Activated CD8-positive, alpha-beta memory T cell treated with anti-CD3 and anti-CD28 coated beads for 24 hours (primary cell): ENCODE results near the gene ABHD18.
"Not testable (repeated sequence)": the region's sequence is repeated elsewhere in the genome, so short reads cannot be mapped to it uniquely, and the experiment has no call there.

ENCODE experiments used
- DNase-seq: peaks from one replicate; pipeline ENCODE4 v3.0.0-alpha.2; 2020

Gene ABHD18

DNA sequence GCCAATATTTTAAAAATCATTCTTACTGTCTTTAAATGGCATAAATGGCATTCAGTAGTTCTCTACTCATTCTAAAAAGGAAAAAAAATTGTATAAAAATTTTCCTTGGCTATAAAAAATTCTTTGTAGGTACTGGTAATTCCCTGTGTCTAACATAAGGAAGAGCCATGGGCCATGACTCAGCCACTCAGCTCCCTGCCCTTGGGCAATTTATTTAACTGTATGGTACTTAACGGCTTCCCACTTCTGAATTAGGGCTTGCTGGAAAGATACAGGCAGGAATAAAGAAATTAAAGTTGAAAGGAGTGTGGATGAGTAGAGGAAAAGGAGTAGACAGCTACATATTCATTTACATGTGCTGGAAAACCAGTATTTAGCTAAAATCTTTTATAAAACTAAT lies 30.6 kb downstream of the ABHD18 start:
- no peak for DNase-seq

DNA sequence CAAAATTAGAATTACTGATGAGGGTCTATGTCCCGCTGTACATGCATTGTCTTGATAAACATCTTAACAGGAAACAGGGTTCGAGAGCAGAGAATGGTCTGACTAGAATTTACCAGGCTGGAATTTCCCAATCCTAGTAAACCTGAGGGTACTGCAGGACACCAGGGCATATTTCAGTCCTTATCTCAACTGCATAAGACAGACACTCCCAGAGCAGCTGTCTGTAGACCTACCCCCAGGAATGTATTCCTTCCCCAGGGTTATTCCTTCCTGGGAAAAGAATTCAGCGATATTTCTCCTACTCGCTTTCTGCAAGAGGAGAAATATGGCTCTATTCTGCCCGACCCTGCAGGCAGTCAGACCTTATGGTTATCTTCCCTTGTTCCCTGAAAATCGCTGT lies 31.3 kb downstream of the ABHD18 start:
- not testable (repeated sequence) for DNase-seq

DNA sequence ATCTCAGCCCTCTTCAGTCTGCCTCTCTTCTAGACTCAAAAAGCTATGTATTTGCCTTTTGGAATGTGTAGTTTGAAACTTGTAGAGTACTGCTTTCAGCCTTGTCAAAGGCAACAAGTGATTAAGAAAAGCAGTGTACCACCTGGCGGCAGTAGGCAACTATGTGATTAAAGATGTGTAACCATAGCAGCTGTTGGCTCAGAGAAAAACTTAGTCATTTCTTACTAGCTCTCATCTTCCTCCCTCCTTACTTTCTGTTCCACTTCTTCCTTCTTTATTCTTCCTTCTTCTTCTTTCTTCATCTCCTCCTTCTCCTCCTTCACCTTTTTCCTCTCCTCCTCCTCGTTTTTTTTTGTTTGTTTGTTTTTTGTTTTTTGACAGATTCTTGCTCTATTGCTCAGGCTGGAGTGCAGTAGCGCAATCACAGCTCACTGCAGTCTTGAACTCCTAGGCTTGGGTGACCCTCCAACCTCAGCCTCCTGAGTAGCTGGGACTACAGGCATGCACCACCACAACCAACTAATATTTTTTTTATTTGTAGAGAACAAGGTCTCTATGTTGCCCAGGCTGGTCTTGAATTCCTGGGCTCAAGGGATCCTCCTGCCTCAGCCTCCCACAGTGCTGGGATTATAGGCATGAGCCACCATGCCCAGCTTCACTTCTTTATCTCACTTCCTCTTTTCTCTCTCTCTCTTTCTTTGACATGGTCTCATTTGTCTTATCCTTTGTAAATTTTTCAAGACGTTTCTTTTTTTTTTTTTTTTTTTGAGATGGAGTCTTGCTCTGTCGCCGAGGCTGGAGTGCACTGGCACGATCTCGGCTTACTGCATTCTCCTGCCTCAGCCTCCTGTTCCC lies 32.6 kb downstream of the ABHD18 start:
- DNase-seq = no peak

- DNase-seq = no peak
Observed at GRCh38 chr4:128006592-128006991, 41.4 kb downstream of the ABHD18 start.

DNA sequence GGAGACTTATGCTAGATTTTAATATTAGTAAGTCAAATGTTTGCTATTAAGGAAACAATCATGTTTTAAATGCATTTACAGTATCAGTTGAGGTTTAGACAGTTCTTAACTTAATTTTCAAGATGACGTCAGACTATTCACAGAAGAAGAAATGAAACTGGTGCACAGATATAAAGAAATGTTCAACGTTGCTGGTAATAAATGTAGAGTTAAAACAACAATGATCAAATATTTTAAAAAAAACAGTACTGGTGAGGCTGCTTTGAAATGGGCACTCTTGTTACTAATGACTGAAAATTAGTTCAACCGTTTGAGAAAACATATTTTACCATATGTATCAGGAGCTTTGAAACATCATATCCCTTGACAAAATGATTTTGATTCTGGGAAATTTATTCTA lies 44.2 kb downstream of the ABHD18 start:
- no peak for DNase-seq

GRCh38 chr4:128025319-128025718 lies 60.1 kb downstream of the ABHD18 start:
- no peak for DNase-seq

- no peak for DNase-seq
Observed at GRCh38 chr4:128029907-128030306, 64.7 kb downstream of the ABHD18 start.

DNA sequence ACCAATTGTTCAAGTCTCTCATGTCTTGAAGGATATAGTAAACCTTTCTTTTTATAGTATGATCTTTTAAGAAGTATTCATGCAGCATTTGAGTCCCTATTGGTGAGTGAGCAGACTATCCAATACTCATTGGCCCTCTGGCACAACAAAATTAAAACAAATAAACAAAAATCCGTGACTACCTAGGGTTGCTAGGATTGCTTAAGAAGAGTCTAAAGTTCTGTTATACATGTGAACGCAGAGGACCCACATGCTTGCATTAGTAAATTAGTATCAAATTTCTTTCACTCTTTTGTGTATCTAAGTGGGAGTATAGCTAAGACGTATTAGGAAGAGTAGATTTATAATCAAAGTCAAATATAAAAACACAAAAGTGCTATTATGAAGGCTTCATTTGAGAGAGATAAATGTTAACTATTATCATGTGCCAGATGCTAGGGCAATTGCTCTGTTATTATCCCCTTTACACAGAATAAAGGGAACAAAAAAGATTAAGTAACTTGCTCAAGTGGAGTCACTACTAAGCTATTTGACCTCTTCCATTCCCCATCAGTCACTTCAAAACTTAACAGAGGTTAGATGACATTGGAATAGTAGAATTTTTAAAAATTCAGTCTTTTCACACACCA lies 66.7 kb downstream of the ABHD18 start:
- DNase-seq = no peak

GRCh38 chr4:128039568-128039967 lies 74.4 kb downstream of the ABHD18 start:
- no peak for DNase-seq

DNA sequence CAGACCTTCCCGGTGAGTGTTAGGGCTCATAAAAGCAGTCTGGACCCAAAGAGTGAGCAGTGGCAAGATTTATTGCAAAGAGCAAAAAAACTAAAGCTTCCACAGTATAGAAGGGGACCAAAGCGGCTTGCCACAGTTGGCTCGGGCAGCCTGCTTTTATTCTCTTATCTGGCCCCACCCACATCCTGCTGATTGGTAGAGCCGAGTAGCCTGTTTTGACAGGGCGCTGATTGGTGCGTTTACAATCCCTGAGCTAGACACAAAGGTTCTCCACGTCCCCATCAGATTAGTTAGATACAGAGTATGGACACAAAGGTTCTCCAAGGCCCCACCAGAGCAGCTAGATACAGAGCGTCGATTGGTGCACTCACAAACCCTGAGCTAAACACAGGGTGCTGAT lies 81.8 kb downstream of the ABHD18 start:
- not testable (repeated sequence) for DNase-seq

DNA sequence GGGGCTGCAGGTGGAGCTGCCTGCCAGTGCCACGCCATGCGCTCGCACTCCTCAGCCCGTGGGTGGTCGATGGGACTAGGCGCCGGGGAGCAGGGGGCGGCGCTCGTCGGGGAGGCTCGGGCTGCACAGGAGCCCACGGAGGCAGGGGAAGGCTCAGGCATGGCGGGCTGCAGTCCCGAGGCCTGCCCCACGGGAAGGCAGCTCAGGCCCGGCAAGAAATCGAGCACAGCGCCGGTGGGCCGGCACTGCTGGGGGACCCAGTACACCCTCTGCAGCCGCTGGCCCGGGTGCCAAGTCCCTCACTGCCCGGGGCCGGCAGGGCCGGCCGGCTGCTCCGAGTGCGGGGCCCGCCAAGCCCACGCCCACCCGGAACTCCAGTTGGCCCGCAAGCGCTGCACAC lies 82.3 kb downstream of the ABHD18 start:
- not testable (repeated sequence) for DNase-seq

- DNase-seq = not testable (repeated sequence)
Observed at GRCh38 chr4:128051229-128051628, 86.0 kb downstream of the ABHD18 start.

GRCh38 chr4:128054907-128055306 lies 89.7 kb downstream of the ABHD18 start:
- DNase-seq = not testable (repeated sequence)

DNA sequence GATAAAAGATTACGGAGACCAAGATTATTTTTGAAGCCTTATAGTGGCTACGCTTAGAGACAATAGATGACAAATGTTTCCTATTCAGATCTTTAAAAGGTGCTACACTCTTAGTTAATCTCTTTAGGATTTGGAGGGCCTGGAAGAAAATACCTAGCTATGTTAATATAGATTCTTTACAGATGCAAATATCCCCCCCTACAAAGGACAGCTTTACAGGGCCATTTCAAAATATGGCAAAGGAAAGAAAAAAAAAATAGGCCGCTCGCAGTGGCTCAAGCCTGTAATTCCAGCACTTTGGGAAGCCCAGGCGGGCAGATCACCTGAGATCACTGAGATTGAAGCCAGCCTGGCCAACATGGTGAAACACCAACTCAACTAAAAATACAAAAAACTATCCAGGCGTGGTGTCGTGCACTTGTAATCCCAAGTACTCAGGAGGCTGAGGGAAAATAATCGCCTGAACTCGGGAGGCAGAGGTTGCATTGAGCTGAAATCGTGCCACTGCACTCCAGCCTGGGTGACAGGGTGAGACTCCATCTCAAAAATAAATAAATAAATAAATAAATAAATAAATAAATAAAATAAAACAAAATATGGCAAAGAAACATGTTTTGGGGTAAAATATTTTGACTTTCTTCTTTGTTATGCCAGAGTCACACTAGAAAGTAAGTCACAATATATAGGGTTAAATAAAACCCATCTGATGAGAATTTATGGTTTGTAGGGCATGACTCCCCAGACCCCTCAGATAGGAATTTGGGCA lies 90.4 kb downstream of the ABHD18 start:
- not testable (repeated sequence) for DNase-seq

DNA sequence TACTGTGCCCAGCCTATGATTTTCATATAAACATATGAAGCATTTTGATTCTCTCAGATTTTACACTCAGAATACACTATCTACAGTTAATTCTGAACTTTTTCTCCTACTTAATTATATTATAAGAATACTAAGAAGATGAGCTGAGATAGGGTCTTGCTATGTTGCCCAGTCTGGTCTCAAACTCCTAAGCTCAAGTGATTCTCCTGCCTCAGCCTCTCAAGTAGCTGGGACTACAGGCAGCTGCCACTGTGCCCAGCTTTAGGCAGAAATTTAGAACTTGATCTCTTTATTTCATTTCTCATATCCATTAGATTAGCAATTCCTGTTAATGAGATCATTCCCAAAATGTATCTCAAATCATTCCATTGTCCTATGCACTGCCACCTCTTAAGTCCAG lies 91.2 kb downstream of the ABHD18 start:
- no peak for DNase-seq

- DNase-seq = no peak
Observed at GRCh38 chr4:128060121-128060698, 95.0 kb downstream of the ABHD18 start.

GRCh38 chr4:128060699-128061565 lies 95.7 kb downstream of the ABHD18 start, which contains the start of gene LARP1B:
Gene LARP1B (plus strand): TSS chr4:128061312. CDS start chr4:128074952, 13,640 bp downstream.
- DNase-seq = peak; percentile 97

DNA sequence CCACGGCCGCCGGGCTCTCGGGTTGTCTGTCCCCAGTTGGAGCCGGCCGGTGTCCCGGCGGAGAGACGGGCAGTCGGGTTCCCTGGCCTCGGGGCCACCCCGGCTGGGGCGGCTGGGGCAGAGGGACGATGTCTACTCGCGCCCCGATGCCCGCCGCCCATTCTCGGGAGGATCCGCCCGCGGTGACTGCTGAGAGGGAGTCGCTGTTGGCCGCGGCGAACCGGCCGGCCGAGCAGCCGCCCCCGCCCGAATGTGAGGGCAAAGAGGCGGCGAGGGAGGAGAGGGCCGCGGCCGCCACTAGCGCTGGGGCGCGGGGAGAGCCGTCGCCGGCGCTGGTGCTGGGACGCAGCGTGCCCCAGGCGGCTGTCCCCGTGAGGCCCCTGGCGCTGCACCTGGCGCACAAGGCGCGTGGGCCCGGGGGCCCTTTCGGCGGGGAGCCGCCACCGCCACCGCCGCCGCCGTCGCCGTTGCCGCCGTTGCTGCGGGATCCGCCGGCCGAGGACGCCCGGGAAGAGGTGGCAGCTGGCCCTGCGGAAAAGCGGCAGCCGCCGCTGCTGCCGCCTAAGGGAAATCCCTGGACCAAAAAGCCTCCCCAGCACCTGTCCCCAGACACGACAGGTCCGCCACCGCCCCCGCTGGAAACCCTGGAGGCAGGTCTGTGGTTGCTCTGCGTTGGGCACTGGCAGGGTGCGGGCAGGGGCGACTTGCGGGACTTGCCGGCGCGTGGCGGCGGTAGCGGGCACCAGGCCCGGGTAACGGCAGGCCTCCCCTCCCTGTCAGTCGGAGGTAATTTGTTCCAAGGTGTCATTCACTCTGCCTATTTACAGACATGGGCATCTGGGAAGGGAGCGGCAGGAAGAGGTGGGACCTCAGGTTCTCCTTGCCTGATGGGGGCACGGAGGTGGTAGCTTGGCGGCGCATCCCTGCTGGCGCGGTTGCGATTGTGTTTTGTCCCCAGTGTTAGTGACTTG lies 96.6 kb downstream of the ABHD18 start:
- peak; percentile 83 for DNase-seq

DNA sequence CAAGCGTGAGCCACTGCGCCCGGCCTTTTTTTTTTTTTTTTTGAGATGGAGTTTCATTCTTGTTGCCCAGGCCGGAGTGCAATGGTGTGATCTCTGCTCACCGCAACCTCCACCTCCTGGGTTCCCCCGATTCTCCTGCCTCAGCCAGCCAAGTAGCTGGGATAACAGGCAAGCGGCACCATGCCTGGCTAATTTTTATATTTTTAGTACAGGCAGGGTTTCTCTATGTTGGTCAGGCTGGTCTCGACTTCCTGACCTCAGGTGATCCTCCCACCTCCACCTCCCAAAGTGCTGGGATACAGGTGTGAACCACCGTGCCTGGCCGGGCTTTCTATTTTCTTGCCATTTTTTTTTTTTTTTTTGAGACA lies 101.2 kb downstream of the ABHD18 start:
- not testable (repeated sequence) for DNase-seq

- DNase-seq = no peak
Observed at GRCh38 chr4:128068918-128069317, 103.7 kb downstream of the ABHD18 start.

DNA sequence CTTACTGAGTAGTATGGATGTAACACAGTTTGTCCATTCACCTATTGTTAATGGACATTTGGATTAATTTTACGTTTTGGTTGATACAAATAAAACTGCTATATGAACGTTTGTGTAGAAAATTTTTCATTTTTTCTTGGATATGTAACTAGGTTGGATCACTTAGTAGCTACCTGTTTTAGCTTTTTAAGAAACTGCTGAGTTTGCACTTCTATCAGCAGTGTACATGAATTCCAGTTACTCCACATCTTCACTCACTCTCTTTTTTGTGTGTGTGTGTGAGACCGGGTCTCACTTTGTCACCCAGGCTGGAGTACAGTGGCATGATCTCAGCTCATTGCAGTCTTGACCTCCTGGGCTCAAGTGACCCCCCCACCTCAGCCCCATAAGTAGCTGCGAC lies 111.3 kb downstream of the ABHD18 start:
- DNase-seq = no peak
